ENCODE results near the gene ZDHHC12.

- TF ChIP-seq CTCF (IDR thresholded peaks at IDR 0.05) (peak; percentile 80 to 93 (median 83)), POLR2AphosphoS5 (IDR thresholded peaks at IDR 0.05) (peak; percentile 28)
Observed at GRCh38 chr9:128702445-128702948, 21.4 kb downstream of the ZDHHC12 start, which contains the start of gene PKN3.

Measured in prostate gland (tissue), 2 donors.